ENCODE measurements around the gene ADAMTS17.

Gene ADAMTS17

DNA sequence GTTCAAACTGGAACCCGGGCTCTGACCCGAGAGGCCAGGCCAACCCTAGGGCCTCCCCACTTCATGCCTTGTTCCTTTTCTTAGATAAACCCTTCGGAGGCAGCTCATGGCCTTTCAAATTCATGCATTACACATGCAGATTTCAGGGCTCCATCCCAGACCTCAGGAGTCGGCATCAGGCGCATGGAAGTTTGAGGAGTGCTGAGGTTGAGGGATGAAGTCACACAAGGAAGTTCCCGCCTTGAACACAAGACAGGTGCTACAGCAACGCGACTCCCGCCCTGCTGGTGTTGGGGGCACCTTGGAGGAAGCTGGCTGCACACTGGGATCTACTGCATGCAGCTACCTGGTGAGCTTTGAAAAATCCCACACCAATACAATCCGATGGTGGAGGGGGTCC lies 363.3 kb downstream of the ADAMTS17 start:
- no peak for TF ChIP-seq EZH2phosphoT487 (IDR thresholded peaks at IDR 0.05; ENCODE audit: borderline replicate concordance, low read length)
- TF ChIP-seq, protein P1, sequence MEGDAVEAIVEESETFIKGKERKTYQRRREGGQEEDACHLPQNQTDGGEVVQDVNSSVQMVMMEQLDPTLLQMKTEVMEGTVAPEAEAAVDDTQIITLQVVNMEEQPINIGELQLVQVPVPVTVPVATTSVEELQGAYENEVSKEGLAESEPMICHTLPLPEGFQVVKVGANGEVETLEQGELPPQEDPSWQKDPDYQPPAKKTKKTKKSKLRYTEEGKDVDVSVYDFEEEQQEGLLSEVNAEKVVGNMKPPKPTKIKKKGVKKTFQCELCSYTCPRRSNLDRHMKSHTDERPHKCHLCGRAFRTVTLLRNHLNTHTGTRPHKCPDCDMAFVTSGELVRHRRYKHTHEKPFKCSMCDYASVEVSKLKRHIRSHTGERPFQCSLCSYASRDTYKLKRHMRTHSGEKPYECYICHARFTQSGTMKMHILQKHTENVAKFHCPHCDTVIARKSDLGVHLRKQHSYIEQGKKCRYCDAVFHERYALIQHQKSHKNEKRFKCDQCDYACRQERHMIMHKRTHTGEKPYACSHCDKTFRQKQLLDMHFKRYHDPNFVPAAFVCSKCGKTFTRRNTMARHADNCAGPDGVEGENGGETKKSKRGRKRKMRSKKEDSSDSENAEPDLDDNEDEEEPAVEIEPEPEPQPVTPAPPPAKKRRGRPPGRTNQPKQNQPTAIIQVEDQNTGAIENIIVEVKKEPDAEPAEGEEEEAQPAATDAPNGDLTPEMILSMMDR (IDR thresholded peaks at IDR 0.05; ENCODE audit: low read depth, low read length, poor library complexity, severe bottlenecking) = no peak
- Histone ChIP-seq H3K4me2 (ENCODE audit: low read length) (no peak overlapping the region), H3F3A (ENCODE audit: control insufficient read depth, insufficient read depth) (no peaks in the 10 kb centered on the region), H3K9me3 (ENCODE audit: control insufficient read depth, insufficient read depth, low read length) (no peaks in the 10 kb centered on the region), H4K20me1 (ENCODE audit: control insufficient read depth, insufficient read depth, low read depth, low read length) (no peaks in the 10 kb centered on the region), H3K4me3 (ENCODE audit: low read length) (no peak overlapping the region), H3K36me3 (ENCODE audit: control insufficient read depth, low read length) (no peaks in the 10 kb centered on the region), H3K79me2 (ENCODE audit: control insufficient read depth, low read length) (no peaks in the 10 kb centered on the region), H3K4me1 (ENCODE audit: control insufficient read depth, low read length) (no peaks in the 10 kb centered on the region), H3K27me3 (ENCODE audit: control insufficient read depth, low read length) (peaks cover 7% of the 10 kb centered on the region; the same call in 1 of the 2 replicates), H3K9me2 (replicated peaks; ENCODE audit: control insufficient read depth, low read length) (no peaks in the 10 kb centered on the region), H3K27ac (ENCODE audit: low read depth, low read length) (no peak overlapping the region)

DNA sequence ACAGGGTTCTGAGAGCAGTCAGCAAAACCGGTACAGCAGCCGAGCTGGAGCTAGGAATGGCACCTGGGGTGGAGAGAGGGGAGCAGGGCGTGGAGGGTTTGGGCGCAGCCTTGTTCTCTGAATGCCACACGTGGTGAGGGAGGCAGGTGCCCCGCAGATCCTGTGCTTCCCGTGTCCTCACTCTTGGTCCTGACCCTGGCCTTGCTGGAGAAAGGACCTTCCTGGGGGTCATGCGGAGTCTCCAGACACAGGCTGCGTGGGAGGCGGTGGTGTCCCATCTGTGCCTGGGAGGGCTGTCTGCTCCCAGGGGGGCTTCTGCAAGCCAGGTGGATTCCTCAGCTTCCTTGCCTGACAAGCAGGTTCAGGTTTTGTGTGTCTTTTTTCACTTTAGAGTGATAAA lies 363.8 kb downstream of the ADAMTS17 start:
- no peaks in the 10 kb centered on the region for H3F3A ChIP-seq (ENCODE audit: control insufficient read depth, insufficient read depth)
- H3K27me3 ChIP-seq (ENCODE audit: control insufficient read depth, low read length) = peaks cover 3% of the 10 kb centered on the region; the same call in 1 of the 2 replicates
- no peak for TF ChIP-seq EZH2phosphoT487 (IDR thresholded peaks at IDR 0.05; ENCODE audit: borderline replicate concordance, low read length)
- TF ChIP-seq, protein P1 (IDR thresholded peaks at IDR 0.05; ENCODE audit: low read depth, low read length, poor library complexity, severe bottlenecking) = no peak
- H3K4me1 ChIP-seq (ENCODE audit: control insufficient read depth, low read length) = no peaks in the 10 kb centered on the region
- no peak overlapping the region for H3K4me2 ChIP-seq (ENCODE audit: low read length)
- no peaks in the 10 kb centered on the region for H3K36me3 ChIP-seq (ENCODE audit: control insufficient read depth, low read length)
- H3K79me2 ChIP-seq (ENCODE audit: control insufficient read depth, low read length) = no peaks in the 10 kb centered on the region
- no peaks in the 10 kb centered on the region for H4K20me1 ChIP-seq (ENCODE audit: control insufficient read depth, insufficient read depth, low read depth, low read length)
- no peak overlapping the region for H3K27ac ChIP-seq (ENCODE audit: low read depth, low read length)
- H3K9me2 ChIP-seq (replicated peaks; ENCODE audit: control insufficient read depth, low read length) = no peaks in the 10 kb centered on the region
- no peak overlapping the region for H3K4me3 ChIP-seq (ENCODE audit: low read length)
- no peaks in the 10 kb centered on the region for H3K9me3 ChIP-seq (ENCODE audit: control insufficient read depth, insufficient read depth, low read length)

DNA sequence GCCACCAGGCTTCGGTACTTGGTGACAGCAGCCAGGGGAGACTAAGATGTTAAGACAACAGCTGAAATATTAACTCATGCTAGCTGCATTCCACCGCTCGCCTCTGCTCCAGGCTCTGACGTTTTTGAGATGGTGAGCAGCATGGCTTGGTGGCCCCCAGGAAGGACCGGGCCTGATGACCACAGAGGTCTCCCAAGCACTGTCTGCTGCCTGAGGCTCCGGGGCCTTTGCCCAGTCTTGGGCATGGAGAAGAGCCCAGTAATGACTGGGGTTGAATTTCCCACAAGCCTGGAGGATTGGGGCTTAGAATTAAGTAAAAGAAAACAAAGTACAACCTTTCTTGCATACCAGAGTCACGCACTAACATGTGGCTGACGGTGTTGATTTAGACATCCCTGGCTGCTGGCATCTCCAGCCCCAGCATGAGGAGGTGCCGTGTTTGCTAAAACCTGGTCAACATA lies 364.9 kb downstream of the ADAMTS17 start:
- TF ChIP-seq, protein P1 (IDR thresholded peaks at IDR 0.05; ENCODE audit: low read depth, low read length, poor library complexity, severe bottlenecking) = no peak
- no peak for TF ChIP-seq EZH2phosphoT487 (IDR thresholded peaks at IDR 0.05; ENCODE audit: borderline replicate concordance, low read length)
- Histone ChIP-seq H3F3A (ENCODE audit: control insufficient read depth, insufficient read depth) (no peaks in the 10 kb centered on the region), H3K4me3 (ENCODE audit: low read length) (no peak overlapping the region), H4K20me1 (ENCODE audit: control insufficient read depth, insufficient read depth, low read depth, low read length) (no peaks in the 10 kb centered on the region), H3K27me3 (ENCODE audit: control insufficient read depth, low read length) (no peaks in the 10 kb centered on the region), H3K9me2 (replicated peaks; ENCODE audit: control insufficient read depth, low read length) (no peaks in the 10 kb centered on the region), H3K9me3 (ENCODE audit: control insufficient read depth, insufficient read depth, low read length) (no peaks in the 10 kb centered on the region), H3K4me1 (ENCODE audit: control insufficient read depth, low read length) (no peaks in the 10 kb centered on the region), H3K36me3 (ENCODE audit: control insufficient read depth, low read length) (no peaks in the 10 kb centered on the region), H3K4me2 (ENCODE audit: low read length) (no peak overlapping the region), H3K79me2 (ENCODE audit: control insufficient read depth, low read length) (no peaks in the 10 kb centered on the region), H3K27ac (ENCODE audit: low read depth, low read length) (no peak overlapping the region)

Measured in DOHH2 (cell line).